H1 (cell line): ENCODE measurements around the gene RASGEF1B. TPM values are rescaled to one million over a fixed set of nuclear protein-coding genes. Genes with fewer than 3 reads are reported as not detected.

ENCODE experiments used
- CEBPB ChIP-seq: IDR thresholded peaks from 2 replicates; pipeline ENCODE4 v1.6.1; 2012; ENCODE audit warnings: low read depth, low read length
- CHD1 ChIP-seq: IDR thresholded peaks from 2 replicates; pipeline ENCODE4 v1.6.1; 2012; ENCODE audit warnings: low read depth, low read length, improper control_type of control experiment
- CHD7 ChIP-seq: fragments of 300-600 bp; sonication (generic); IDR thresholded peaks from 2 replicates; pipeline ENCODE4 v1.7.1; 2012; ENCODE audit warnings: low read length, moderate library complexity, mild to moderate bottlenecking, inconsistent platforms; ENCODE audit not compliant: insufficient replicate concordance
- SIX5 ChIP-seq: IDR thresholded peaks from 2 replicates; pipeline ENCODE4 v1.6.1; 2011; ENCODE audit warnings: mild to moderate bottlenecking, low read depth, low read length
- USF2 ChIP-seq: IDR thresholded peaks from 2 replicates; pipeline ENCODE4 v1.6.1; 2011; ENCODE audit warnings: low read length, improper control_type of control experiment
- polyA plus RNA-seq, 7 experiments: library from polyadenylated mRNA; depleted of rRNA in 3 of 7; stranded (reverse) in 5 of 7; unstranded in 2 of 7; fragments of >200 nt in 5 of 7; fragments of 200-250 nt in 2 of 7; gene quantifications; 1 replicate in 5 of 7; 2 replicates in 1 of 7; 4 replicates in 1 of 7; pipeline versions ENCODE4 v1.2.1 to v1.2.3, GENCODE V29; 2011 to 2013; ENCODE audit warnings: missing spikeins in 2 of 7, mixed read lengths in 2 of 7
- total RNA-seq: library from RNA; stranded (reverse); fragmentation: NEBNext Ultra II Directional; extraction: Animal tissue kit (Norgen Biotek cat#: 25700); gene quantifications from 2 replicates; pipeline ENCODE4 v1.2.1, GENCODE V29; 2021

RASGEF1B gene
- total and polyA plus RNA-seq, 2 of the 8 experiments (the other 6 are each of a cell fraction or from before 2014, with no cell fraction given): 1.6 to 4.7 TPM

GRCh38 chr4:81505726-81506125 is 34.0 kb upstream of the RASGEF1B start (continued):
- TF ChIP-seq USF2: no peak
- TF ChIP-seq CHD7: no peak
- TF ChIP-seq CHD1: no peak
- TF ChIP-seq SIX5: no peak
- no peak for TF ChIP-seq CEBPB
